ENCODE data around the gene NFKBIB. TPM values are rescaled to one million over a fixed set of nuclear protein-coding genes. Genes with fewer than 3 reads are reported as not detected.
A peak's percentile ranks its signal among the peaks of the same experiment; 100 is the strongest.
"Not testable (repeated sequence)": the region's sequence is repeated elsewhere in the genome, so short reads cannot be mapped to it uniquely, and the experiment has no call there.

The NFKBIB gene
- total RNA-seq, 1 donor from 2014 or later: 20.0 TPM

DNA sequence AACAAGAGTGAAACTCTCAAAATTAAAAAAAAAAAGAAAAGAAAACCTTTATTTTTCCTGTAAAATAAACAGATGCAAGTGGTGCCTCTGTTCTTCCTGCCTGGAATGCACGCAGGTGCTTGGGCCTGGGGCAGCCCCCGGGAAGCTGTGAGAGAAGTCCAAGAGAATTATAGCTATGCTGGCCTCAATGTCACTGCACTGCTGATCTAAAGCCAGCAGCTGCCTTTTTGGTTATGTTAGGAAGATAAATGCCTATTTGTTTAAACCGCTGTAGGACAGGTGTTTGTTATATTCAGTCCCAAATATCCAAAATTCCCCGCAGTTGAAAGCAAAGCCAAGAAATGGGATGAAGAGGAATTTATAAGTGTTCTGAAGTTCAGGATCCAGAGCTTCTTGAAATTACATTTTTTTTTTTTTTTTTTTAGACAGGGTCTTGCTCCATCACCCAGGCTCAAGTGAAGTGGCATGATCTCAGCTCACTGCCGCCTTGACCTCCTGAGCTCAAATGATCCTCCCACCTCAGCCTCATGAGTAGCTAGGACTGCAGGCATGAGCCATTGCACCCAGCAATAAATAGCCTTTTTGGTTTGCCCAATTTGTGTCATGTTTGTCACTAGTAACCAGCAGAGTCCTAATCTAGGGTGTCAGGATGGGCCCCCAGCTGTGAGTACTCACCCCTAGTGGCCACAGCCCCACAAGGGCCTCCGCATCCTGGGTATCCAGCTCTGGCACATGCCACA, 23.9 kb upstream of the NFKBIB start:
- DNase-seq (ENCODE audit: low spot score): no peak

- DNase-seq (ENCODE audit: low spot score): peak; percentile 65
These were observed 21.8 kb upstream of the NFKBIB start, which contains the start of gene RINL for GRCh38 chr19:38877781-38878574. Gene RINL, minus strand, starts transcription at chr19:38878275. Its CDS starts 1,533 bp downstream, at chr19:38876742.

DNA sequence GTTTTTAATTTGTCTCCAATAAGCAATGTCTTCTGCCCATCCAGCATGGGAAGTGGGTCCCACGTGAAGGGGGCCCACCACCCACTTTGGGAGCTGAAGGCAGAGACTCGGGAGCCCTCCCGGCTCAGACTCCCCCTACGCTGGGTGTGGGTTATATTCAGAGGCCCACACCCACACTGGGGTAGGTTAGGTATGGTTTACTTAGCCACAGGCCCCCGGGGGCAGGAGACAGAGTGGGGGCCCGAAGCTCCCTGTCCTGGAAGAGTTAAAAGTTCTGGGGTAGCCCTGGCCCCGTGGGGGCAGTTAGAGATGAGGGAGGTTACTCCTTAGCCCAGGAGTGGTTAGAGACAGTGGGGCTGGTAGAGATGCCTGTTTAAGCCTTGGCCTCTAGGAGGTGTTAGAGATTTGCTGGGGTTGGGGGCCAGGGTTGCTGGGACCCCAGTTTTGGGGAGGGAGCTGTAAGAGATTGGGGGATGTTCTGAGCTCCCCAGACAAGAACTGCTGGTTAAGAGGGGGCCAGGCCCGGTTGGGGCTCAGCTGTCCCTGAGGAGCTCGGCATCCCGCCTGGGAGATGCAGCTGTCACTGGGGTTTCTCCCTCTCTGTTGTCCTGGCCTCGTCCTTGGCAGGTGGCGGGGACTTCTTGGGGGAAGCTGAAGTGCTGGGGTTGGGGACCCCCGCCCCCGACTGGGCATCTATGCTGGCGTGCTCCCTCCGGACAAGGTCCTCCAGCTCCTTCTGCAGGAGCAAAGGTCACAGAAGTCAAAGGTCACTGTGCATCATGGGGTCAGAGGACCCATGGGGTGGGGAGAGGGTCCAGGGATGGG, 21.0 kb upstream of the NFKBIB start:
- DNase-seq (ENCODE audit: low spot score): no peak

DNA sequence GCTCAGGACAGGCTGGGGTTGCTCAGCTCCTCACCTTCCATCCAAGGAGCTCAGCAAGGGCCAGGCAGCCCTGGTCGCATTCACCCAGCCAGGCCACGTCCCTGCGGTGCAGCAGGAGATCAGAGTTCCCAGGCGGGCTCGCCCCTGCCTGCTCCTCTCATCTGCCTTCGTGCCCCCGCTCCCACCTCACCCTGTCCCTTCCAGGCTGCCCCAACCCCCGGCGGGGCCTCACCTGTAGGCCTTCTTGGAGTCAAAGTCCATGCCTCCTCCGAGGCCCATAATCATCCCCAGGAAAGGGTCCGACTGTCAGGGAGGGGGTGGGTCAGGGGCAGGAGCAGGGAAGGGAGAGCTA, 20.4 kb upstream of the NFKBIB start:
- DNase-seq (ENCODE audit: low spot score): no peak

DNA sequence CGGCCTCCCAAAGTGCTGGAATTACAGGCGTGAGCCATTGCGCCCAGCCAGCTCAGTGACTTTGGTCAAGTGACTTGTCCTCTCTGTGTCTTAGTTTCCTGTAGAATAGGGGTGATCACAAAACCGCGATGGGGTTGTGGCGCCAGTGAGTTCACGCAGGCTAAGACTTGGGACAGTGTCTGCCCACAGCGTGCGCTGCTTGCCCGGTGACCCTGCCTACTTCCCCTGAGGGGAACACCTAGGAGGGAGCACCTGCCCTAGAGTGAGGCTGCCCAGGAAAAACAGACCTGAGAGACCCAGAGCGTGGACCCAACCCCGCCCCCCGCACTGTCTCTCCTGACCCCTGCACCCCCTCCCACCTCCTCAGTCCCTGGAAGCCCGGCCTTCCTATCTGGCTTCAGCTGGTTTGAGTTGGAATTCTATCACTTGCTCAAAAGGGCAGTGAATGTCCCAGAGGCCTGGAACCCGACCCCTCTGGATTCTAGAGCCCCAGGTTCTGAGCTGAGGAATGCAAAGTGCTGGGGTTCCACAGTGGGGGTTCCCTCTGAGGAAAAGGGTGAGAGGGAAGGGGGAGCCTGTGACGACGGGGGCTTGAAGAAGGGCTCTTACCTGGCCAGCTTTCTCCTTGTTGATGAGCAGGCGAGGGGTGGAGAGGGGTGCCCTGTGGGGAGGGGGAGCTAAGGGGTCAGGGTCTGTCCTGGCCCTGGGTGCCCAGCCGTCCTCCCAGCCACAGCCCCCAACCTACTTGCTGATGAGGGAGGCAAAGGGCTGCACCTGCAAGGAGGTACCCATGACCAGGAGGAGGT, 19.5 kb upstream of the NFKBIB start:
- DNase-seq (ENCODE audit: low spot score): no peak

DNA sequence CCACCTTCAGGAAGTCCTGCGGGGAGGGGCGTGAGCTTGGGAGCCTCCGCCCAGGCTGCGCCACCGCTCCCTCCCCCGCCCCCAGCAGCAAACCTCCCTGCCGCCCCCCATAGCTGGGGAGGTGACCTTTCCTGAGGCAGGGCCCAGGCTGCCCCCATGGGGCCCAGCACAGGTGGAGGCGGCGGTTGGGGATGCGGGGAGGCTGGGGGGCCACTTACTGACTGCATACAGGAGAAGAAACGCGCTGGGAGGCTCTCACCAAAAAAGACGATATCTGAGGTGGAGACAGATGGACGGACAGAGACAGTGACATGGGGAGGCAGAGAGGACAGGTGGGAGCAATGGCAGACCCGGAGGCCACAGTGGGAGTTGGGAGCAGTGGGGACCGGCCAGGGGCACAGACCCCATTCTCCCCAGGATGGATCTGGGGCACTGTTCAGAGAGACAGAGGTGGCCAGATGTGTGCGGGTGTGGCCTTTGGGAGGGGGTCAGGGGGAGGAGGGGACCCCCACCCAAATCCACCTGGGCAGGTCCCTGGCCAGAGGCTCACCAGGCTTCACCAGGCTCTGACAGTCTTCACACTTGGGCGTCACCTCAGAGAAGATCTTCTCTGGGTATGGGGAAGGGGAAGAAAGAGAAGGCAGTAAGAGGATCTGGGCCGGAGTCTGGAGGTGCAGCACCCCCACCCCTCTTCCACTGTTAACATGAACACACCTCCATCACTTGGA, 18.7 kb upstream of the NFKBIB start:
- no peak for DNase-seq (ENCODE audit: low spot score)

- DNase-seq (ENCODE audit: low spot score): no peak
These were observed 16.5 kb upstream of the NFKBIB start for GRCh38 chr19:38883286-38883685.

- DNase-seq (ENCODE audit: low spot score): not testable (repeated sequence)
These were observed 15.1 kb upstream of the NFKBIB start for GRCh38 chr19:38884691-38885090.

DNA sequence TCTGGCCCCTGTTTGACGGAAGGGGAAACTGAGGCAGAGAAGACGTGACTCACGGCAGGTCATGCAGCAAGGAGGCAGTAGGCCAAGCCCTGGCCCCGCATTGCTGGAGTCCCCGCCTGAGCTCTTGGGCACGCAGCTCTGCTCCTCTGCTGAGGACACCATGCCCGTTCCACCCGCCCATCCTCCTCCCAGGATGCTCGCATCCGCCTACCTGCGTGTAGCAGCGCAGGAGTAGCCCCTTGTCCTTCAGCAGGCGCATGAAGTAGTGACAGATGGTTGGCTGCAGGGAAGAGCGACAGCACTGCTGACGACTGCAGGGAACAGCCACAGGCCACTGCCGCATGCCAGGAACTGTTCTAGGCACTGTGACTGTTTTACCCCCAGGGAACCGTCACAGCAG, 10.9 kb upstream of the NFKBIB start:
- no peak for DNase-seq (ENCODE audit: low spot score)

DNA sequence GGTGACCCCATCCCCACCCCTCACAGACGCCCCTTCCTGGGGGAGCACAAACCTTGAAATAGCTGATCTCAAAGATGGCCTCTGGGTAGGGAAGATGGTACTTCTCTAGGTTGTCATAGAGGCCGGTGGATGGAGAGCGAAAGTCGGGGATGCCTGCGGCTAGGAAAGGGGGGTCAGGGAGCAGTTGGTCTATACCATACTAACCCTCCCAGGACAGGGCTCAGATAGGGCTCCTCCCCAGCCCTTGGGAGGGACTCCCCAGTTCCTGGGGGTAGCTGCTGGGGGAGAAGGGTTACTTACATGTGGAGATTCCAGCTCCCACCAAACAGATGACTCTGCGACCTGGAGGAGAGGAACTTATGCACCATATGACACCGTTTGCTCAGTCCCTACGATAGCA, 10.0 kb upstream of the NFKBIB start:
- DNase-seq (ENCODE audit: low spot score): no peak

- no peak for DNase-seq (ENCODE audit: low spot score)
These were observed 9.1 kb upstream of the NFKBIB start for GRCh38 chr19:38890686-38891085.

DNA sequence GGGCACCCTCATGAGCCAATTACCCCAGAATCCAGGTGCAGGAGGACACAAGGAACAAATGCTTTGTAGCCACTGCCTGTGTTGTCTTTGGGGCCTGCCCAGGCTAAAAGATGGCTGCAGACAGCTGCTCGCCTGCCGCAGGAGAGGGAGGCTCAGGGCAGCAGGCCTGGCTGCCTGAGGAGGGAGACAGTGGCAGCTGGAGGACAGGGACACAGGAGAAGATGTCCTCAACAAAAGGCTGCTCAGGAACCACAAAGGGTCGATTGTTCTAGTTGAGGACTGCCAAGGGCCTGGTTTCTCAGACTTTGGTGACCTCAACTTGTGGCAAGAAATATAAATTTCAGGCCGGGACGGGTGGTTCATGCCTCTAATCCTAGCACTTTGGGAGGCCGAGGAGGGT, 8.0 kb upstream of the NFKBIB start:
- no peak for DNase-seq (ENCODE audit: low spot score)

DNA sequence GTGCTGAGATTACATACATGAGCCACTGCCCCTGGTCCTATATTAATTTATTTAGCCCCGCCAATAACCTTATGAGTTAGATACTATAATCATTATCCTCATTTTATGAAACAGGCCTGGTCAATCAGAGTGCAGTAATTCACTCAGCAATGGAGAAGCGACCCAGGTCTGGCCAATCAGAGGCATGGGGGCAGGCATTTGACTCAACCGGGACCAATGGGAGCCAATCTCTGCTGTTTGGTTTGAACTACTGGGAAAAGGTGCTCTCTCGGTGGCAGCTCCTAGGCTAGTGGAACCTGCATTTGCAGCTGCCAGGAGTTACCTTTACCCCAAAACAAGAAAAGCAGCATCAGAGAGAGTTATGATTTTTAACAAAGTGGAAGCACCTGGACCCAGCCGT, 6.9 kb upstream of the NFKBIB start:
- DNase-seq (ENCODE audit: low spot score): no peak

GRCh38 chr19:38893341-38893771, 6.4 kb upstream of the NFKBIB start:
- no peak for DNase-seq (ENCODE audit: low spot score)

- DNase-seq (ENCODE audit: low spot score): no peak
These were observed 4.8 kb upstream of the NFKBIB start for GRCh38 chr19:38894968-38895367.

DNA sequence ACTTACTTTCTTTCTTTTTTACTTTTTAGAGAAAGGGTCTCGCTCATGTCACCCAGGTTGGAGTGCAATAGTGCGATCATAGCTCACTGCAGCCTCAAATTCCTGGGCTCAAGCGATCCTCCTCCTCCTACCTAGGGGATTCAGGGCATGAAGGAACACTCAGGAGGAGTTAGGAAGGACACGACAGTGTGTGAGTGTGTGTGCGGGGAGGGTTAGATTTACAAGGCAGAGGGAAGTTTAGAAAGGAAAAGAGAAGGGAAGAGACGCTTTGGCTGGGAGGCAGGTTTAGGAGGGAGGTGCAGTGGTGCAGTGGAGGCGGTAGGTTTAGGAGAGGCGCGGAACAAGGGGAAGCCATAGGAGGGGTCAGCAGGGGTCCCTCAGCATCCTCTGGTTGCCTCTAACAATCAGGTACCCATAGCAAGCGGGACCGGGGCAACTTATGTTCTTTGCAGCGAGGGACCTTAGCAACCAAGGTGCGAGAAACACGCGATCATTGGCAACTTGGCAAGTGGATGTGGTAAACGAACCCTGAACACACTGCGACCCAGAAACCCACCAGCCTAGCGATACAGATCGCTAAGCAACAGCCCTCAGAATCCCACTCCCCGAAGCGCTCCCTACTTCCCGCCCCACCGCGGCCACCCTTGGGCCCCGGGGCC, 852 bp upstream of the NFKBIB start:
- DNase-seq (ENCODE audit: low spot score): no peak

DNA sequence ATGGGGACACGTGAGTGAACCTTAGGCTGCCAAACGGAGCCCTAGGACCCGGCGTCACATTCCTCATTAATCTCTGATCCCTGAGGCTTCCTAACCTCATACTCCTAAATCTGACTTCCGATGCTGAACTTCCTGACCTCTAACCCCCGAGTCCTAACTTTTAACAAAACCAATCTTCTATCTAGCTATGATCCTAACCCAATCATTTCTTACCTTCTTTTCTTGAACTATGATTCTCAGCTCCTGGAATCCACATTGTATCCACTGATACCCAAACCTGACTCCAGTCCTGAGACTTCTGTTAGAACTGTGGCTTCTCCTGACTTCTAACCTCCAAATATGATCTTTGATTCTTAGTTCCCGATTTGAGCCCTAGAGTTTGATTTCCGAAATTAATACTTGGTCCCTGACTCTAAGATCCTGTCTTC, 447 bp downstream of the NFKBIB start:
- DNase-seq (ENCODE audit: low spot score): no peak

DNA sequence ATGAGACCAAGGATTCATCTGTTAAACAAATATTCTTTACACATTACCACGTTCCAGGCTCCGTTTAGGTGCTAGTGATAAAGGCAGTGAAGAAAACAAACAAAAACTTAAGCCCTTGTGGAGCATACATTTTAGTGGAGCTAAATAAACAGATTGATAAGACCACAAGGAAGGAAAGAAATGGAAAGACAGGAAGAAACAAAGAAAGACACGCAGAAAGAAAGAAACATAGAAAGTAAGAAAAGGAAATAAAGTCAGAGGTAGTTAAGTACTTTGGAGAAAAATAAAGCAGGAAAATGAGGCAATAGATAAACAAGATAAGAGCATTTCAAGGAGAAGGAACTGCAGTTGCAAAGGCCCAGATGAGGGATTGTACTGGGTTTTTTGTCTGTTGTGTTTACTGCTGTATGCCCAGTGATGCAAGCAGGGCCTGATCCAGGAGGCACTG, 998 bp downstream of the NFKBIB start:
- no peak for DNase-seq (ENCODE audit: low spot score)

GRCh38 chr19:38901683-38902082, 1.9 kb downstream of the NFKBIB start:
- no peak for DNase-seq (ENCODE audit: low spot score)

Measured in ureter (tissue), 1 donor.